ENCODE data around the gene TP53.

The TP53 gene

DNA sequence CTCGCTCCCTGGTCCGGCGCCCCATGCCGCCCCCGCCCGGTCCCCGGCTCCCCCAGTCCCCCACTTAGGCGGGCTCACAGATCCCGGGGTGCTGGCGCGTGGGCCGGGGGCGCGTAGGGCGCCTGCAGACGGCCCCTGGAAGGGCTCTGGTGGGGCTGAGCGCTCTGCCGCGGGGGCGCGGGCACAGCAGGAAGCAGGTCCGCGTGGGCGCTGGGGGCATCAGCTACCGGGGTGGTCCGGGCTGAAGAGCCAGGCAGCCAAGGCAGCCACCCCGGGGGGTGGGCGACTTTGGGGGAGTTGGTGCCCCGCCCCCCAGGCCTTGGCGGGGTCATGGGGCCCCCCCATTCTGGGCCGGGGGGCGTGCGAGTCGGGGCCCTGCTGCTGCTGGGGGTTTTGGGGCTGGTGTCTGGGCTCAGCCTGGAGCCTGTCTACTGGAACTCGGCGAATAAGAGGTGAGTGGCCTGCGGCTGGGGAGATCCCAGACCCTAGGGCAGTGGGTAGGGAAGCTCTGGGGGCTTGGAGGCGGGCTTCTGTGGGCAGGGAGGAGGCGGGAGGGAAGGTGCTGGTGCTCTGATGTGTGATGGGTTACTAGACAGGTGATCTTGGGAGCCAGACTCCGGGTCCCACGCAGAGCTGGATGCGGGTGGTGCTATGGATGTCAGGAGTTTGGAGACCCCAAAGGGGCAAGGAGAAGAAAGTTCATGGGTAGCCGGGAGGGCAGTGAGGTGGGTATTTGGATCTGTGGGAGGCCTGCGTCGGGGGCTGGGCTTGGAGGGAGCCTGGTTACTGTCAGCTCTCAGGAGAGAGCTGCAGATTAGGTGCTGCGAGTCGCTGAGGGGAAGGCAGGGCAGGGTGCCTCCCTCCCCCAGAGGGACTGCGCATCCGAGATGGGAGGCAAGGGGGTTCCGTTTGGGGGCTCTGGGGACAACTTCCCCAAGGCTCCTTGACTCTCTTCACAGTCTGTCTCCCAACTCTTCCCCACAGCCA, 18.3 kb upstream of the TP53 start:
- no peak for DNase-seq (ENCODE audit: extremely low read depth, insufficient read length)
- TF ChIP-seq, protein P1, sequence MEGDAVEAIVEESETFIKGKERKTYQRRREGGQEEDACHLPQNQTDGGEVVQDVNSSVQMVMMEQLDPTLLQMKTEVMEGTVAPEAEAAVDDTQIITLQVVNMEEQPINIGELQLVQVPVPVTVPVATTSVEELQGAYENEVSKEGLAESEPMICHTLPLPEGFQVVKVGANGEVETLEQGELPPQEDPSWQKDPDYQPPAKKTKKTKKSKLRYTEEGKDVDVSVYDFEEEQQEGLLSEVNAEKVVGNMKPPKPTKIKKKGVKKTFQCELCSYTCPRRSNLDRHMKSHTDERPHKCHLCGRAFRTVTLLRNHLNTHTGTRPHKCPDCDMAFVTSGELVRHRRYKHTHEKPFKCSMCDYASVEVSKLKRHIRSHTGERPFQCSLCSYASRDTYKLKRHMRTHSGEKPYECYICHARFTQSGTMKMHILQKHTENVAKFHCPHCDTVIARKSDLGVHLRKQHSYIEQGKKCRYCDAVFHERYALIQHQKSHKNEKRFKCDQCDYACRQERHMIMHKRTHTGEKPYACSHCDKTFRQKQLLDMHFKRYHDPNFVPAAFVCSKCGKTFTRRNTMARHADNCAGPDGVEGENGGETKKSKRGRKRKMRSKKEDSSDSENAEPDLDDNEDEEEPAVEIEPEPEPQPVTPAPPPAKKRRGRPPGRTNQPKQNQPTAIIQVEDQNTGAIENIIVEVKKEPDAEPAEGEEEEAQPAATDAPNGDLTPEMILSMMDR (IDR thresholded peaks at IDR 0.05; ENCODE audit: insufficient read depth, low read length, poor library complexity, severe bottlenecking), result no peak
- Histone ChIP-seq H3K36me3 (ENCODE audit: control insufficient read depth, insufficient read depth, low read length) (peaks cover 6% of the 10 kb centered on the region), H3K27me3 (replicated peaks; ENCODE audit: control insufficient read depth, insufficient read depth, low read length) (no peaks in the 10 kb centered on the region; the same call in 1 of the 2 replicates), H3K4me3 (replicated peaks; ENCODE audit: low read depth, low read length) (no peak overlapping the region)

DNA sequence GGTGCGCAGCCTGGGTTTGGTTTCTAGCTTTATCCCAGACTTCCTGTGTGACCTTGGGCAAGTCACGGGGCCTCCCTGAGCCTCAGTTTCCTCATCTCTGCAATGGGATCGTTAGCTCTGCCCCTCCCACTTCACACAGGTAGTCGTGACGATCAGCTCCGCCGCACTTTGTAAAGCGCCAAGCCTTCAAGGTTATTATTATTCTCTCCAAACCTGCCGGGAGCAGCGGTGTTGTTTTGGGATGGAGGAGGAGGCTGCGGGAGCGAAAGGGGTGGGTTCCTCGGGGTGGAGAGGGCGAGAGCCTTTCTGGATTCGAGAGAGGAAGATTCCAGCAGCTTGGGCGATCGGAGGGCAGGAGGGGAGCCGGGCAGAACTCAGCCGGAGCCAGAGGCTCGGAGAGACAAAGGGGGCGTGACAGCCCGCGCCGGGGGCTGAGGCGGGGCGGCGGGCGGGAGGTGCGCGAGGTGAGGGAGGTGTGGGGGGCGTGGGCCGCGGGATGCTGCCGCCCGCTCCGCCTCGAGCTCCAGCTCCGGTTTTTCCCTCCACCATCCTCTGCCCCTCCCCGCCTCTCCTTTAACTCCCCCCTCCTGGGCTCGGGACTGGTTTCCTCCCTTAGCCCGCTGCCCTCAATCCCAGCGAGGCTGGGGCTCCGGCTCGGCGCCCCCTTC, 17.4 kb upstream of the TP53 start, which contains the start of gene EFNB3:
Gene EFNB3 (plus strand): TSS at position 602 of the 668 bp plus-strand sequence. CDS start 397 bp downstream, outside the sequence.
- Histone ChIP-seq H3K27me3 (replicated peaks; ENCODE audit: control insufficient read depth, insufficient read depth, low read length) (no peaks in the 10 kb centered on the region; the same call in 1 of the 2 replicates), H3K4me3 (replicated peaks; ENCODE audit: low read depth, low read length) (no peak within 1 kb of the TSS), H3K36me3 (ENCODE audit: control insufficient read depth, insufficient read depth, low read length) (peaks cover 6% of the 10 kb centered on the region)
- TF ChIP-seq, protein P1 (IDR thresholded peaks at IDR 0.05; ENCODE audit: insufficient read depth, low read length, poor library complexity, severe bottlenecking), result no peak
- no peak for DNase-seq (ENCODE audit: extremely low read depth, insufficient read length)

DNA sequence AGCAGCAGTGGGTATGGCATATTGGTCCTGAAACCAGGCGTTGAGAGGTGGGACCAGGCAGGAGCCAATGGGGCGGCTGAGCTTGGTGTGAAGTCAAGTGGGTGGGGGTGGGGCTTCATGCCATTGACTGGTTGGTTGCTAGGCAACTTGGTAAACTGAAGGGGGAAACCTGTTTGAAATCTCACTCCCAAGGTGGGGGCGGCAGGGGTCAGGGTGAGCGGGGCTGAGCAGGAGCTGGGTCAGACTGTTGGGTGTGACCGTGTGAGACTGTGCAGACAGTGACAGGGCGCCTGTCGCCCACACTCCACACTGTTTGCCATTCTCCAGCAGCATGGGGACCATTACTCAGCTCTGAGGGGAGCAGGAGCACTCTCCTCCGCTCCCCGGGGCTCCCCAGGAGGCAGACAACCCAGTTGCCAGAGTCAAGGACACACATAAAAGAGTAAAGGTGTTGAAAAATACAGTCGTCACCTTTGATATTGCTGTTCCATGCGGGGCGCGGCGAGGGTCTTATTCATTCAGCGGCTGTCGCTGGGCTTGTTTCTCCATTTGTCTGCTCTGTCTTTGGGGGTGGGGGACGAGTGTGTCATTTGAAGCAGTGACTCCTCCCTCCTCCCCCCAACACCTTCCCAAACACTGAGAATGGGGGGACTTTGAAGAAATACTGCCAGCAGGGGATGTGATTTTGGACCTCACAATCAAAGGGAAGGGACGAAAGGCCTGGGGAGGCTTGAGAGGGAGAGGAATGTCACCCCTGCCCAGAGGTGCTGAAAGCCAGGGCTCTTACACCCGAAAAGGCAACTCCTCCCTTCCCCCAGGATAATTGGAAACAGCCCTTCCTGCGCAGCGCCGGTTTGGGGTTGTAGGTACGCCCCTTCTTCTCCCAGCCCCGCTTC, 16.5 kb upstream of the TP53 start:
- H3K36me3 ChIP-seq (ENCODE audit: control insufficient read depth, insufficient read depth, low read length), result peaks cover 6% of the 10 kb centered on the region
- no peaks in the 10 kb centered on the region; the same call in 1 of the 2 replicates for H3K27me3 ChIP-seq (replicated peaks; ENCODE audit: control insufficient read depth, insufficient read depth, low read length)
- TF ChIP-seq, protein P1 (IDR thresholded peaks at IDR 0.05; ENCODE audit: insufficient read depth, low read length, poor library complexity, severe bottlenecking), result no peak
- no peak for DNase-seq (ENCODE audit: extremely low read depth, insufficient read length)
- H3K4me3 ChIP-seq (replicated peaks; ENCODE audit: low read depth, low read length), result no peak overlapping the region

DNA sequence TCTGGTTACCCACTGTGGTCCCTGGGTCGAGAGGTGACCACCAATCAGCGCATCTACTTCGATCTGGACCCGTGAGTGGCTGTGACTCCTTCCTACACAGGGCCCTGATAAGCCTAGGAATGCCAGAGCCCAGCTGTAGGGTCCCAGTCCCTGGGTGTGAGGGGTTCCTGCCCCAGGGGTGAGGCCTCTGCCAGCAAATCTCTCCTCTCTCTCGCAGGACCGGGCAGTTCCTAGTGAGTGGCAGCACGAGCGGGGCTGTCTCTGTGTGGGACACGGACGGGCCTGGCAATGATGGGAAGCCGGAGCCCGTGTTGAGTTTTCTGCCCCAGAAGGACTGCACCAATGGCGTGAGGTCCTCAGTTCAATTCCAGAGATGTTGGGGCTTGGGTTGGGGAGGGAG, 15.5 kb upstream of the TP53 start:
- Histone ChIP-seq H3K4me3 (replicated peaks; ENCODE audit: low read depth, low read length) (no peak overlapping the region), H3K36me3 (ENCODE audit: control insufficient read depth, insufficient read depth, low read length) (peaks cover 6% of the 10 kb centered on the region), H3K27me3 (replicated peaks; ENCODE audit: control insufficient read depth, insufficient read depth, low read length) (no peaks in the 10 kb centered on the region; the same call in 1 of the 2 replicates)
- DNase-seq (ENCODE audit: extremely low read depth, insufficient read length), result no peak
- TF ChIP-seq, protein P1 (IDR thresholded peaks at IDR 0.05; ENCODE audit: insufficient read depth, low read length, poor library complexity, severe bottlenecking), result no peak

DNA sequence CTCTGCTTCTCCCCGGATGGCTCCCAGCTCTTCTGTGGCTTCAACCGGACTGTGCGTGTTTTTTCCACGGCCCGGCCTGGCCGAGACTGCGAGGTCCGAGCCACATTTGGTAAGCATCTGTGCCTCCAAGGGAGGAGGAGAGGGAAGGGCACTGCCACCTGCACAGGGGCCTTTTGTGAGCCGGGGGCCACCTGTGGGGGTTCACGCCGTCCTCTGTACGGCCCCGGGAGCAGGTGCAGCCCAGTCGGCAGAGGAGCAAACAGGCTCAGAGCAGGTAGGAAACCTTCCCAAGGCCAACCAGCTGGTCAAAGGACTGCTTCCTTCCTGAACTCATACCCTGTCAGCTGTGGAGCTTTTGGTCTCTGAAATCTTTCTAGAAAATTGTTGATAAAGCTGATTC, 14.4 kb upstream of the TP53 start:
- TF ChIP-seq, protein P1 (IDR thresholded peaks at IDR 0.05; ENCODE audit: insufficient read depth, low read length, poor library complexity, severe bottlenecking), result no peak
- Histone ChIP-seq H3K27me3 (replicated peaks; ENCODE audit: control insufficient read depth, insufficient read depth, low read length) (no peaks in the 10 kb centered on the region; the same call in 1 of the 2 replicates), H3K36me3 (ENCODE audit: control insufficient read depth, insufficient read depth, low read length) (peaks cover 6% of the 10 kb centered on the region), H3K4me3 (replicated peaks; ENCODE audit: low read depth, low read length) (no peak overlapping the region)
- DNase-seq (ENCODE audit: extremely low read depth, insufficient read length), result no peak

All from GM06990 (cell line).